NOMO-1 treated with dmso at 0.1 percent for 144 hours (cell line): ENCODE measurements around the gene C4A.
"Not testable (repeated sequence)": the region's sequence is repeated elsewhere in the genome, so short reads cannot be mapped to it uniquely, and the experiment has no call there.

ENCODE experiments used
- DNase-seq: peaks from one replicate; lab custom pipeline; 2025; ENCODE audit not compliant: unreplicated experiment; lab: John Stamatoyannopoulos, UW

Gene C4A

DNA sequence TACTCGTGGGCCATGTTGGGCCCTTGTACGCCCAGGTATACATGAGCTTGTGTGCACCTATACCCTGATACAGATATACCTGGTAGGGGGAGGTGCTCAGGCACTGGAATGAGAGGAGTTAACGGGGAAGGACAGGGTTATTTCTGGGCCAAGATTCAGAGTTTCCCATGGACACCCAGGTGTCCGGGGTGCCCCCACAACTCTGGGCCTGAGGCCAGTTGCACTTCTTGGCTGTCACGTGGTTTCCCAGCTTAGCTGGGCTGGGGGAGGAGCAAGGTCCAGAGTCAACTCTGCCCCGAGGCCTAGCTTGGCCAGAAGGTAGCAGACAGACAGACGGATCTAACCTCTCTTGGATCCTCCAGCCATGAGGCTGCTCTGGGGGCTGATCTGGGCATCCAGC lies at the start of gene C4A:
TSS of gene C4A (plus strand) at position 314 of the 400 bp plus-strand sequence. CDS start at position 365, 51 bp downstream.
- DNase-seq, result not testable (repeated sequence)

GRCh38 chr6:31932137-31932536 lies 49.7 kb upstream of the C4A start:
- not testable (repeated sequence) for DNase-seq

- DNase-seq, result no peak
Measured at GRCh38 chr6:31933537-31933936, 48.3 kb upstream of the C4A start.

- DNase-seq, result no peak
Measured at GRCh38 chr6:31935021-31935420, 46.8 kb upstream of the C4A start.

DNA sequence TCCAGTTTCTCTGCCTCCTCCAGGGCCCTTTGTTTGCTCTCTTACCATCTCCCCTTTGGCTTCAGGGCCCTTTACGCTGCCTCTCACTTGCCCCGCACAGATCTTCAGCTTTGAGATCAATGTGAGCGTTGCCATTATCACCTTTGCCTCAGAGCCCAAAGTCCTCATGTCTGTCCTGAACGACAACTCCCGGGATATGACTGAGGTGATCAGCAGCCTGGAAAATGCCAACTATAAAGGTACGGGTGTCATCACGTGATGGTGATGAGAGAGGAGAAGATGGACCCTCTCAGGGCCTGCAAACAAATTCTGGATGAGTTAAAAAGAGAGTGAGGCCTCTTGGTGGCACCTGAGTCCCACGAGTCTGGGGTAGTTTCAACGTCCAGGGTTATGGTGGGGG lies 46.0 kb upstream of the C4A start:
- no peak for DNase-seq

DNA sequence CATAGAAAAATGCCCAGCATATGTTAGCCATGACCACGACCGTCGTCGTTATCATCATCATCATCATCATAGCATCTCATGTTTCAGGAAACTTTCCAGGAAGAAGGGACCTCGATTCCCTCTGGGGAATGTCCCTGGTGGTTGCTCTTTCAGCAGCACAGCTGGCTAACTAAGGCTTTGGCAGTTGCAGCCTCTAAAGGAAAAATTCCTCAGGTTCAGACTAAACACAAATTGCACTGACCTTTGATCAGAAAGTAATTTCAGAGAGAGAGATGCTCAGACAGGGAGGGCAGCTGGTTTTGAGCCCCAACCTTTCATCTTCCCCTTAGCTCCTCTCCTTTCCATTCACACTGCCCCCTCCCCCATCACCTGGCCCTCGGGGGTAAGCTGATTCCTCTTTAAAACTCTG lies 41.6 kb upstream of the C4A start:
- no peak for DNase-seq

DNA sequence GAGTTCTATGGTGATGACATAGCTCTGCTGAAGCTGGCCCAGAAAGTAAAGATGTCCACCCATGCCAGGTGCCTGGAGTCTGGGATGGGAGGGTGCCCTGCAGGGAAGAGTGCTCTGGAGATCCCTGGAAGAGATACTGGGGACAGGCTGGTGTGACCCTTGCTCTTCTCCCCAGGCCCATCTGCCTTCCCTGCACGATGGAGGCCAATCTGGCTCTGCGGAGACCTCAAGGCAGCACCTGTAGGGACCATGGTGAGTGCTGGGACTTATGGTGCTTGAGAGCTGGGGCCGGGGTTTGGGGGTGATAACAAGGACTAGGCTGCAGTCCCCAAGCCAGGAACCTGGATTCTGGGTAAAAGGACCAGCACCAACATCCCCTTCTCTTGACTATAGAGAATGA lies 38.1 kb upstream of the C4A start:
- DNase-seq, result no peak

- DNase-seq, result no peak
Measured at GRCh38 chr6:31945154-31945506, 36.7 kb upstream of the C4A start.

DNA sequence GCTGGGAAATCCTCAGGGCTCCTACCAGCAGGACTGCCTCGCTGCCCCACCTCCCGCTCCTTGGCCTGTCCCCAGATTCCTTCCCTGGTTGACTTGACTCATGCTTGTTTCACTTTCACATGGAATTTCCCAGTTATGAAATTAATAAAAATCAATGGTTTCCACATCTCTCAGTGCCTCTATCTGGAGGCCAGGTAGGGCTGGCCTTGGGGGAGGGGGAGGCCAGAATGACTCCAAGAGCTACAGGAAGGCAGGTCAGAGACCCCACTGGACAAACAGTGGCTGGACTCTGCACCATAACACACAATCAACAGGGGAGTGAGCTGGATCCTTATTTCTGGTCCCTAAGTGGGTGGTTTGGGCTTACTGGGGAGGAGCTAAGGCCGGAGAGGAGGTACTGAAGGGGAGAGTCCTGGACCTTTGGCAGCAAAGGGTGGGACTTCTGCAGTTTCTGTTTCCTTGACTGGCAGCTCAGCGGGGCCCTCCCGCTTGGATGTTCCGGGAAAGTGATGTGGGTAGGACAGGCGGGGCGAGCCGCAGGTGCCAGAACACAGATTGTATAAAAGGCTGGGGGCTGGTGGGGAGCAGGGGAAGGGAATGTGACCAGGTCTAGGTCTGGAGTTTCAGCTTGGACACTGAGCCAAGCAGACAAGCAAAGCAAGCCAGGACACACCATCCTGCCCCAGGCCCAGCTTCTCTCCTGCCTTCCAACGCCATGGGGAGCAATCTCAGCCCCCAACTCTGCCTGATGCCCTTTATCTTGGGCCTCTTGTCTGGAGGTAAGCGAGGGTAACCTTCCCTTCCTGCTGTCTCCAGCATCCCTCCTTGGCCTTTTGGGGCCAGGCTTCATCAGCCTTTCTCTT lies 36.1 kb upstream of the C4A start, which contains the start of gene CFB:
TSS of gene CFB (plus strand) at position 589 of the 863 bp plus-strand sequence. CDS start at position 716, 127 bp downstream.
- DNase-seq, result no peak

- DNase-seq, result no peak
Measured at GRCh38 chr6:31946370-31946885, 35.4 kb upstream of the C4A start.

DNA sequence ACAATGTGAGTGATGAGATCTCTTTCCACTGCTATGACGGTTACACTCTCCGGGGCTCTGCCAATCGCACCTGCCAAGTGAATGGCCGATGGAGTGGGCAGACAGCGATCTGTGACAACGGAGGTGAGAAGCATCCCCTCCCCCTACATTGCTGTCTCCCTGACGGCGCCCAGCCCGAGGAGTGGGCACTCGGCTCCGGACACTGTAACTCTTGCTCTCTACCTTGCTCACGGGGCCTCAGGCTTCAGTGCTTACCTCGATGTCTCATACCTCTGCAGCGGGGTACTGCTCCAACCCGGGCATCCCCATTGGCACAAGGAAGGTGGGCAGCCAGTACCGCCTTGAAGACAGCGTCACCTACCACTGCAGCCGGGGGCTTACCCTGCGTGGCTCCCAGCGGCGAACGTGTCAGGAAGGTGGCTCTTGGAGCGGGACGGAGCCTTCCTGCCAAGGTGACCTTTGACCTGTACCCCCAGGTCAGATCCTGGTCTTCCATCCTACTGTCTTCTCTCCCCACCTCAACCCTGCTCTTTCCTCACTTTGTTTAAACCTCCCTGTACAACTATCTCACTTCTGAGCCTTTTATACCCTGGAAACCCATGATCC lies 34.7 kb upstream of the C4A start:
- no peak for DNase-seq

DNA sequence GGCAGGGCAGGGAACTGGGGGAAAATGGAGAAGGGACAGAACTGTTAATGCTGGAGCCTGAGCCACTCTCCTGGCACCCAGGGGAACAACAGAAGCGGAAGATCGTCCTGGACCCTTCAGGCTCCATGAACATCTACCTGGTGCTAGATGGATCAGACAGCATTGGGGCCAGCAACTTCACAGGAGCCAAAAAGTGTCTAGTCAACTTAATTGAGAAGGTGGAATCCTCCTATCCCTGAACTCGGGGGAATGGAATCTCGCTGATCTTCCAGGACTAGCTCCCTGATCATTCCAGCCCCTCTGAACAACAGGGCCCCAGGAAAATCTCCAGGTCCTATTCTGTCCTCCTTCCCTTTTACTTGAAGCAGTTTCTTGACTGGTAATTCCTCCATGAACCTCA lies 34.0 kb upstream of the C4A start:
- no peak for DNase-seq

- DNase-seq, result no peak
Measured at GRCh38 chr6:31948306-31948705, 33.6 kb upstream of the C4A start.

- no peak for DNase-seq
Measured at GRCh38 chr6:31948753-31949413, 33.0 kb upstream of the C4A start.

GRCh38 chr6:31949926-31950548 lies 31.8 kb upstream of the C4A start:
- DNase-seq, result no peak

DNA sequence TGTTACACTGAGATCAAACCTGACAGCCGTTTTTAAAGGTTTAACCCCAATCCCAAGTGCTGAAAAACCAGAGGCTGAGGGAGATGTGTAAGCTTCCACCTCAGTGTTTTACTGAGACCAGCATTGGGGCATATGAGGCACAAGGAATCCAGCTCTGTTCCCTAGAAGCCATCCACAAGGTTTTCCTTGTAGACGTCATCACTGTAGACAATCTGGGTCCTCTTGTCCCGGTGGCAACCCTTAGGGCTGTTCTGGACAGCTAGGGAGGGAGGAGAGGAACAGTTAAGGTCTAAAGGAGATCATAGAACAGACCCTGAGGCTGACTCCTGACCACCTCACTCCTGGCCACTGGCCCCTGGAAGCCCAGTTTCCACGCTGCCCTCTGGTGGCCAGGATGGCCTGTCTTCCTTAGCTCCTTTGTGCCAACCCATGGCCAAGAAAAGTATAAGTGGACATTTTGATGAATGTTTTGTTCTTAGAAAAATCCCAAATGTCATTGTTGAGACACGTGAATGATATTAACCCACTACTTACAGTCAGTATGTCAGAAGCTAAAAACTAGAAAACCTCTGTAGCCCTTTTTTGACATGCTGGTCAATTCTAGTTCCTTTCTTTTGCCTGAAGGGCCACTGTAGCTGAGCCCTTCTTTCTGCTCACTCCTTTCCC lies 29.6 kb upstream of the C4A start:
- no peak for DNase-seq

DNA sequence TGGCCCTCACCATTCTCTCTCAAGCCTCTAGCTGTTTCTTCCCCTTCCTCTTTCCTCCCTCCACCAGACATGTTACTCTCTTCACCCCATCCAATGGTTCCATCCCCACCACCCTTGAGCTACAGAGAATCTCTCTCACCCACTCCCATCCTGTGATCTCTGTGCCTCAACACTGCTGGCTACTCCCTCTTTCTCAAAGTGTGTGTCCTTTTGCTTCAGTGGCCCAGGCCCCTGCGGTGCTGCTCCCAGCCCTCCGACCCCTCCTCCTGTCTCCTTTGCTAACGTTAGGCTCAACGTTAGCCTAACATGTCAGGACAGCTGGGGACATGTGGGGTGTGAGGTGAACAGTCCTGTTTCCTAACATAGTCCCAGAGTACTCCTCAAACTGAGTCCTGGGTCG lies 29.0 kb upstream of the C4A start:
- DNase-seq, result no peak

GRCh38 chr6:31954511-31954910 lies 27.3 kb upstream of the C4A start:
- DNase-seq, result no peak

- no peak for DNase-seq
Measured at GRCh38 chr6:31956796-31957195, 25.1 kb upstream of the C4A start.

- no peak for DNase-seq
Measured at GRCh38 chr6:31958412-31958740, 23.5 kb upstream of the C4A start.
